Upper lobe of right lung (tissue), 1 donor: ENCODE data around the gene SNAPC2. TPM values are rescaled to one million over a fixed set of nuclear protein-coding genes. Genes with fewer than 3 reads are reported as not detected.

Experiments
- total RNA-seq: library from RNA; stranded (reverse); fragmentation: NEBNext Ultra II Directional; extraction: Animal tissue kit (Norgen Biotek cat#: 25700); gene quantifications from one replicate; pipeline ENCODE4 v1.2.1, GENCODE V29; 2021
- donor health status: DM: no; HTN: yes; CAD: no; lungs with severe emphysema.

SNAPC2 gene
- total RNA-seq, 1 donor from 2014 or later, result 28.9 TPM

Other genes with a start within 250 kb of the SNAPC2 start
- gene MCEMP1, start 243.2 kb upstream of the SNAPC2 start, total RNA-seq, result 97.9 TPM
- gene TRAPPC5, start 239.5 kb upstream of the SNAPC2 start, total RNA-seq, result 83.9 TPM
- 0.58 TPM for gene FCER2, start 218.2 kb upstream of the SNAPC2 start, total RNA-seq
- 1.4 TPM for gene CLEC4G, start 188.2 kb upstream of the SNAPC2 start, total RNA-seq
- gene CD209, start 172.8 kb upstream of the SNAPC2 start, total RNA-seq, result 10.6 TPM
- gene CLEC4M, start 157.1 kb upstream of the SNAPC2 start, total RNA-seq, result 4.8 TPM
- gene EVI5L, start 90.1 kb upstream of the SNAPC2 start, total RNA-seq, result 15.5 TPM
- 2.6 TPM for gene PRR36, start 45.9 kb upstream of the SNAPC2 start, total RNA-seq
- 11.0 TPM for gene LRRC8E, start 31.8 kb upstream of the SNAPC2 start, total RNA-seq
- 36.4 TPM for gene MAP2K7, start 16.5 kb upstream of the SNAPC2 start, total RNA-seq
- gene TGFBR3L, start 5.5 kb upstream of the SNAPC2 start, total RNA-seq, result 1.2 TPM
- 1.2 TPM for gene CTXN1, start 5.8 kb downstream of the SNAPC2 start, total RNA-seq
- gene TIMM44, start 23.3 kb downstream of the SNAPC2 start, total RNA-seq, result 49.8 TPM
- gene ELAVL1, start 85.3 kb downstream of the SNAPC2 start, total RNA-seq, result 65.9 TPM
- gene CCL25, start 132.4 kb downstream of the SNAPC2 start, total RNA-seq, result not detected
- 8.5 TPM for gene FBN3, start 229.3 kb downstream of the SNAPC2 start, total RNA-seq